ENCODE measurements around the gene TRERF1. TPM values are rescaled to one million over a fixed set of nuclear protein-coding genes. Genes with fewer than 3 reads are reported as not detected.
A peak's percentile ranks its signal among the peaks of the same experiment; 100 is the strongest.

Gene TRERF1
- total RNA-seq, 1 donor from 2014 or later, result 7.9 TPM

DNA sequence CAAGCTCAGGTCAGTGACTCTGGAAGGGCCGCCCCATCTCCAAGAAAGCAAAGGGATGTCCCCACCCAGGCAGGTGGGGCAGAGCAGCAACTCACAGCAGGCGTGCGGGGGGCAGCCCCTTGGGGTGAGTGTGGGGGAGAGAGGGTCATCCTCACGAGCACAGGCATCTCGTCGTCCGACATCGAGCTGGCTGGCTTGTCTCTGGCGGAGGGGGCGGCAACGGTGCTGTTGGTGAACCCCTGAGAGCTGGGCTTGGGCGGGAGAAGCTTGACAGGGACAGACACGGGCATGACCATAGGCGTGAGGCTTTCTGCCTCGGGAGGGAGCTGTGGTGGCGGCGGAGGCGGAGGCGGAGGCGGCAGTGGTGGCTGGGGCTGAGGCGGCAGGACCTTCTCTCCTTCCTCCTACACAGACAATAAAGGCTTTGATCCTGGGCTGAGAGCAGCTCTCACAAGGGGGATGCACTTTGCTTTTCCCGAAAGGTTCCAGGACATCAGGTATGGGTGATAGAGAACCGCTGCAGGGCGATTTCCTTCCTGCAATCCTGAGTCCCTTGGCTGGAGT, 188.5 kb downstream of the TRERF1 start:
- Mint-ChIP-seq H3K4me3 (ENCODE audit: low read depth) (no peak overlapping the region), H3K9me3 (ENCODE audit: low read depth) (no peaks in the 10 kb centered on the region), H3K36me3 (ENCODE audit: insufficient read depth) (peaks cover 2% of the 10 kb centered on the region), H3K27ac (no peak overlapping the region), H3K27me3 (no peaks in the 10 kb centered on the region), H3K4me1 (ENCODE audit: low read depth) (no peaks in the 10 kb centered on the region)
- DNase-seq (ENCODE audit: low spot score, unreplicated experiment), result no peak
- TF ChIP-seq, protein P1, sequence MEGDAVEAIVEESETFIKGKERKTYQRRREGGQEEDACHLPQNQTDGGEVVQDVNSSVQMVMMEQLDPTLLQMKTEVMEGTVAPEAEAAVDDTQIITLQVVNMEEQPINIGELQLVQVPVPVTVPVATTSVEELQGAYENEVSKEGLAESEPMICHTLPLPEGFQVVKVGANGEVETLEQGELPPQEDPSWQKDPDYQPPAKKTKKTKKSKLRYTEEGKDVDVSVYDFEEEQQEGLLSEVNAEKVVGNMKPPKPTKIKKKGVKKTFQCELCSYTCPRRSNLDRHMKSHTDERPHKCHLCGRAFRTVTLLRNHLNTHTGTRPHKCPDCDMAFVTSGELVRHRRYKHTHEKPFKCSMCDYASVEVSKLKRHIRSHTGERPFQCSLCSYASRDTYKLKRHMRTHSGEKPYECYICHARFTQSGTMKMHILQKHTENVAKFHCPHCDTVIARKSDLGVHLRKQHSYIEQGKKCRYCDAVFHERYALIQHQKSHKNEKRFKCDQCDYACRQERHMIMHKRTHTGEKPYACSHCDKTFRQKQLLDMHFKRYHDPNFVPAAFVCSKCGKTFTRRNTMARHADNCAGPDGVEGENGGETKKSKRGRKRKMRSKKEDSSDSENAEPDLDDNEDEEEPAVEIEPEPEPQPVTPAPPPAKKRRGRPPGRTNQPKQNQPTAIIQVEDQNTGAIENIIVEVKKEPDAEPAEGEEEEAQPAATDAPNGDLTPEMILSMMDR (IDR thresholded peaks at IDR 0.05; ENCODE audit: unreplicated experiment), result no peak

DNA sequence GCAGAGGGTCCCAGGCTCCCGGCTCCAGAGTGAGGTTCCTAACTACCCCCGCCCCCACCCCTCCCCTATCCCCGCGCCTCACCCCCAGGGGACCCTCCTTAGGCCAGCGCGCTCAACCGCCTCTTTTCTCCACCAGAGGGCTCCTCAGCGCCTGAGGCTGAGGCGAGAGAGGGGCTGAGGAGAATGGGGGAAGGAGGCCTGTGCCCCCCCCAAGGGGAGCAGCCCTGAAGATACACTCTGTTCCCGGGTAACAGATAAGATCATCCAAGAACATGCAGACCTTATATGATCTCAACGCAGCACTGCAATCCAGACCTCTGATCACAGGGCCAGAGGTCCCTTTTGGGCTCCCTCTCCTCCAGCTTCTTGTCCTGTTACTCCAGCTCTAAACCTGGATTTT, 190.8 kb downstream of the TRERF1 start:
- Mint-ChIP-seq H3K9me3 (ENCODE audit: low read depth) (no peaks in the 10 kb centered on the region), H3K27me3 (no peaks in the 10 kb centered on the region), H3K4me1 (ENCODE audit: low read depth) (no peaks in the 10 kb centered on the region), H3K36me3 (ENCODE audit: insufficient read depth) (peaks cover 4% of the 10 kb centered on the region), H3K4me3 (ENCODE audit: low read depth) (no peak overlapping the region), H3K27ac (no peak overlapping the region)
- DNase-seq (ENCODE audit: low spot score, unreplicated experiment), result peak; percentile 26
- TF ChIP-seq, protein P1 (IDR thresholded peaks at IDR 0.05; ENCODE audit: unreplicated experiment), result peak; percentile 62

GRCh38 chr6:42260396-42260888, 191.3 kb downstream of the TRERF1 start:
- Mint-ChIP-seq H3K27ac (no peak overlapping the region), H3K4me3 (ENCODE audit: low read depth) (no peak overlapping the region), H3K36me3 (ENCODE audit: insufficient read depth) (peaks cover 4% of the 10 kb centered on the region), H3K4me1 (ENCODE audit: low read depth) (no peaks in the 10 kb centered on the region), H3K9me3 (ENCODE audit: low read depth) (no peaks in the 10 kb centered on the region), H3K27me3 (no peaks in the 10 kb centered on the region)
- TF ChIP-seq, protein P1 (IDR thresholded peaks at IDR 0.05; ENCODE audit: unreplicated experiment), result no peak
- DNase-seq (ENCODE audit: low spot score, unreplicated experiment), result no peak

DNA sequence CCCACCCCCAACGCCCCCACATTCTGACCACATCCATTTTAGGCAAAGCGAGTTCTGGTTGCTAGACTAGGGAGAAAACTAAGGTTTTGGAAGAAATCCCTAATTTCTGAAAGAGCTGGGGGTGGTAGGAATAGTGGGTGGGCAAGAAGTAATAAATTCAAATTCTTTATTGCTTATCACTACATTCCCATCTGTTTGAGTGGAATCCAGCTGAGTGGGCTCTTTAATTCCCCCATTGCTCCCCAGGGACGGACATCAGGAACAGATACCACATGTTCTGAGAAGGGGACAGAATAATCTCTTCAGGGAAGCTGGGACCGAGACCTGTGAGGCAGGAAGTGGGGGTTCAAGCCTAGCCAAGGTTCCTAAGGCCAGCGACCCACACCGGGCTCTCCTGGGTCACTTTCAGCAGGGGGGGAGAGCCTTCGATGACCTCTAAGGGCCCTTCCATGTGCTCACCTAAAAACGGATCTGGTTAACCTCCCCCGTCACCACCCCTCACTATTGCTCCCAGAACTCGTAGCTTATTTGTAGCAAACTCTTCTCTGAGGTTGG, 191.8 kb downstream of the TRERF1 start:
- no peaks in the 10 kb centered on the region for H3K9me3 Mint-ChIP-seq (ENCODE audit: low read depth)
- TF ChIP-seq, protein P1 (IDR thresholded peaks at IDR 0.05; ENCODE audit: unreplicated experiment), result no peak
- no peak overlapping the region for H3K27ac Mint-ChIP-seq
- no peak overlapping the region for H3K4me3 Mint-ChIP-seq (ENCODE audit: low read depth)
- no peak for DNase-seq (ENCODE audit: low spot score, unreplicated experiment)
- H3K36me3 Mint-ChIP-seq (ENCODE audit: insufficient read depth), result peaks cover 4% of the 10 kb centered on the region
- H3K4me1 Mint-ChIP-seq (ENCODE audit: low read depth), result no peaks in the 10 kb centered on the region
- no peaks in the 10 kb centered on the region for H3K27me3 Mint-ChIP-seq

DNA sequence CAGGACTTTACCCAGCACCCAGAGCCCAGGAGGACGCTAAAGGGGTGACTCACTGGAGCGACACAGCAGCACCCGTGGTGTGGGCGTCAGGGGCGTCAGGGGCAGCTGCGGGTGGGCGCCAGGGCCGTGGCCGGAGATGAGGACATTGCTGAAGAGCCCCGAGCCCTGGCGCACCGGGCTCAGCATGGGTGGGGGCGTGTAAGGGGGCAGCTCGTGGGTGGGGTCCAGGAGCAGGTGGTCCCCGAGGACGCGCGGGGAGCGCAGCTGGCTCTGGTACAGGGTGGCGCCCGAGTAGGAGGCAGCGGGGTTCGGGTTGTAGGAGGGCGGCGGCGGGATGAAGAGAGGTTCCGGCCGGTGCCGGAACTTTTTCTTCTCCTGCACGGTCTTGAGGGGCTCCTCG, 192.4 kb downstream of the TRERF1 start:
- H3K4me1 Mint-ChIP-seq (ENCODE audit: low read depth), result no peaks in the 10 kb centered on the region

More for the DNA sequence above, 192.4 kb downstream of the TRERF1 start:
- Mint-ChIP-seq H3K27me3 (no peaks in the 10 kb centered on the region), H3K9me3 (ENCODE audit: low read depth) (no peaks in the 10 kb centered on the region), H3K27ac (no peak overlapping the region), H3K36me3 (ENCODE audit: insufficient read depth) (peaks cover 5% of the 10 kb centered on the region), H3K4me3 (ENCODE audit: low read depth) (no peak overlapping the region)
- TF ChIP-seq, protein P1 (IDR thresholded peaks at IDR 0.05; ENCODE audit: unreplicated experiment), result no peak
- no peak for DNase-seq (ENCODE audit: low spot score, unreplicated experiment)
